Astrocyte (in vitro differentiated cells and primary cell): ENCODE data around the gene NUBP2.

Source experiments
- EZH2 ChIP-seq: IDR thresholded peaks from 2 replicates; pipeline ENCODE4 v1.6.1; 2012; ENCODE audit warnings: mild to moderate bottlenecking, low read length, inconsistent platforms; ENCODE audit not compliant: insufficient read depth
- TF ChIP-seq, protein P1 (sequence below): IDR thresholded peaks from 2 replicates; pipeline ENCODE4 v1.5.1; 2011; ENCODE audit warnings: low read depth, mild to moderate bottlenecking, inconsistent platforms, low read length, moderate library complexity; ENCODE audit not compliant: insufficient read depth

GRCh38 chr16:1768061-1768766 is 14.5 kb upstream of the NUBP2 start:
- TF ChIP-seq, protein P1, sequence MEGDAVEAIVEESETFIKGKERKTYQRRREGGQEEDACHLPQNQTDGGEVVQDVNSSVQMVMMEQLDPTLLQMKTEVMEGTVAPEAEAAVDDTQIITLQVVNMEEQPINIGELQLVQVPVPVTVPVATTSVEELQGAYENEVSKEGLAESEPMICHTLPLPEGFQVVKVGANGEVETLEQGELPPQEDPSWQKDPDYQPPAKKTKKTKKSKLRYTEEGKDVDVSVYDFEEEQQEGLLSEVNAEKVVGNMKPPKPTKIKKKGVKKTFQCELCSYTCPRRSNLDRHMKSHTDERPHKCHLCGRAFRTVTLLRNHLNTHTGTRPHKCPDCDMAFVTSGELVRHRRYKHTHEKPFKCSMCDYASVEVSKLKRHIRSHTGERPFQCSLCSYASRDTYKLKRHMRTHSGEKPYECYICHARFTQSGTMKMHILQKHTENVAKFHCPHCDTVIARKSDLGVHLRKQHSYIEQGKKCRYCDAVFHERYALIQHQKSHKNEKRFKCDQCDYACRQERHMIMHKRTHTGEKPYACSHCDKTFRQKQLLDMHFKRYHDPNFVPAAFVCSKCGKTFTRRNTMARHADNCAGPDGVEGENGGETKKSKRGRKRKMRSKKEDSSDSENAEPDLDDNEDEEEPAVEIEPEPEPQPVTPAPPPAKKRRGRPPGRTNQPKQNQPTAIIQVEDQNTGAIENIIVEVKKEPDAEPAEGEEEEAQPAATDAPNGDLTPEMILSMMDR: no peak
- no peak for TF ChIP-seq EZH2
